K562 (cell line): Measurements from ENCODE around the gene BCAR3.
A peak's percentile ranks its signal among the peaks of the same experiment; 100 is the strongest.

Experiments used
- FOSL1 ChIP-seq: fragments of 200-800 bp; sonication (Bioruptor generic); conservative IDR thresholded peaks from 2 replicates; pipeline ENCODE4 v1.6.1; 2016; ENCODE audit warnings: missing genetic modification characterization, missing compliant biosample characterization
- SP1 ChIP-seq: sonication (generic); formaldehyde crosslinking; IDR thresholded peaks from 2 replicates; pipeline ENCODE4 v1.8.1; 2022; ENCODE audit warnings: mild to moderate bottlenecking, missing genetic modification reagents
- TCF7L2 ChIP-seq: fragments of 150-350 bp; IDR thresholded peaks from 2 replicates; pipeline ENCODE4 v1.6.1; 2016; ENCODE audit warnings: low read depth, mild to moderate bottlenecking, low read length, moderate library complexity
- ZNF174 ChIP-seq: fragments of 250-450 bp; sonication (Bioruptor Pico); IDR thresholded peaks from 2 replicates; pipeline ENCODE4 v1.4.0; 2020; ENCODE audit warnings: mild to moderate bottlenecking
- ZNF217 ChIP-seq: sonication (generic); formaldehyde crosslinking; IDR thresholded peaks from 2 replicates; pipeline ENCODE4 v1.8.0; 2022; ENCODE audit warnings: mild to moderate bottlenecking, missing genetic modification reagents
- TF ChIP-seq, protein P1 (sequence below), 3 experiments: IDR thresholded peaks in 2 of 3; conservative IDR thresholded peaks in 1 of 3; 2 replicates each; pipeline ENCODE4 v1.5.1; 2011 to 2012; ENCODE audit warnings: low read length in 3 of 3, mild to moderate bottlenecking in 3 of 3, control low read depth in 2 of 3, improper control_type of control experiment in 1 of 3, inconsistent platforms in 1 of 3, low read depth in 1 of 3, mixed read lengths in 1 of 3, moderate library complexity in 1 of 3; ENCODE audit not compliant: insufficient read depth in 2 of 3

DNA sequence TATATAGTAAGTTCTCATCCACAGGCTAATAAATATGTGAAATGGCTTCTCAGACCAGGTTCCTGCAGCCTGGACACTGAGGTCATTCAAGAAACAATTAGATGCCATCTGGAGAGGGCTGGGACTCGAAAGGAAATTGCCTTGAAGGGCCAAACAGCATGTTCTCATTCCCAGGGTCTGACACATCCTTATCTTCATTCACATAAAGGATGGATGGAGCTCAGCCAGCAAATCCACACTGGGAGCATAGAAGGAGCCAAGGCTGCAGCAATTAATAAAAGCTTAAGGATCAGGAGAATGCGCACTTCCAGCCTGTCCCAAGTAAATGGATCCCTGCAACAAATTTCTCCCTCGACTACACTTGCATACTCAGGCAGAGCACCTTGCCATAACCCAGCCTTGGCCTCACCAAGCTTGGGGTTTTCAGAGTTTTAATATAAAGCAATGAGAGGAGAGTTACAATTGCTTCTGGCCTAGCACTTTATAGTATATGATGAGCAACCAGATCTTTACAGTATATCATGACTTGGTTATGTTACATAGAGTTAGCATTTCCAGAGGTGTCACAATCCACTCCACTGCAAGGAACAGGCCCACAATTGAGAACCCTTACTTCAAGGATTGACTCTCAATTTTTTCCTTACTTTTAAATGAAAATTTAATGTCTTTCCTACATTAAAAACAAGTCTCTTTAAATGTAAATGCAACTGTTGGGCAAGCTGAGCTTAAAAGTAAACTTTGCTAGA is 55.9 kb downstream of the BCAR3 start:
- TF ChIP-seq TCF7L2 (no peak), ZNF174 (CRISPR knock-in tag) (no peak), SP1 (CRISPR knock-in tag) (no peak), ZNF217 (CRISPR knock-in tag) (no peak), FOSL1 (tag) (0 out of 2 replicates have a peak, but pooled peaks have one; percentile 19)
- TF ChIP-seq, protein P1, sequence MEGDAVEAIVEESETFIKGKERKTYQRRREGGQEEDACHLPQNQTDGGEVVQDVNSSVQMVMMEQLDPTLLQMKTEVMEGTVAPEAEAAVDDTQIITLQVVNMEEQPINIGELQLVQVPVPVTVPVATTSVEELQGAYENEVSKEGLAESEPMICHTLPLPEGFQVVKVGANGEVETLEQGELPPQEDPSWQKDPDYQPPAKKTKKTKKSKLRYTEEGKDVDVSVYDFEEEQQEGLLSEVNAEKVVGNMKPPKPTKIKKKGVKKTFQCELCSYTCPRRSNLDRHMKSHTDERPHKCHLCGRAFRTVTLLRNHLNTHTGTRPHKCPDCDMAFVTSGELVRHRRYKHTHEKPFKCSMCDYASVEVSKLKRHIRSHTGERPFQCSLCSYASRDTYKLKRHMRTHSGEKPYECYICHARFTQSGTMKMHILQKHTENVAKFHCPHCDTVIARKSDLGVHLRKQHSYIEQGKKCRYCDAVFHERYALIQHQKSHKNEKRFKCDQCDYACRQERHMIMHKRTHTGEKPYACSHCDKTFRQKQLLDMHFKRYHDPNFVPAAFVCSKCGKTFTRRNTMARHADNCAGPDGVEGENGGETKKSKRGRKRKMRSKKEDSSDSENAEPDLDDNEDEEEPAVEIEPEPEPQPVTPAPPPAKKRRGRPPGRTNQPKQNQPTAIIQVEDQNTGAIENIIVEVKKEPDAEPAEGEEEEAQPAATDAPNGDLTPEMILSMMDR (IDR thresholded peaks at IDR 0.05 in 2 of 3, conservative IDR thresholded peaks at IDR 0.05 in 1 of 3; ENCODE audit: insufficient read depth in 2 of 3, low read depth in 1 of 3, low read length in 3 of 3) = no peak
